ENCODE results near the gene ZFAND3.

- TF ChIP-seq POLR2A (IDR thresholded peaks at IDR 0.05; ENCODE audit: low read length): no peak
- TF ChIP-seq GATA1 (IDR thresholded peaks at IDR 0.05; ENCODE audit: low read depth, low read length): no peak
Observed at GRCh38 chr6:38187811-38188590, 368.5 kb downstream of the ZFAND3 start.

Data from erythroblast (primary cell).